ENCODE data around the gene PIMREG.

PIMREG gene

GRCh38 chr17:6498901-6499540 is 54.8 kb downstream of the PIMREG start:
- H3K27ac ChIP-seq (ENCODE audit: low read depth, low read length) = no peak overlapping the region
- peaks cover 0 to 7% of the 10 kb centered on the region in 2 donors for H3K27me3 ChIP-seq (ENCODE audit: control insufficient read depth in 1 of 2, insufficient read depth in 2 of 2, low read length in 2 of 2)
- H3K4me3 ChIP-seq (ENCODE audit: low read depth in 1 of 2, low read length in 2 of 2) = no peak overlapping the region
- H3K9me3 ChIP-seq (ENCODE audit: control insufficient read depth in 1 of 2, low read length in 2 of 2) = no peaks in the 10 kb centered on the region
- H3K9ac ChIP-seq (ENCODE audit: low read depth in 1 of 2, low read length in 2 of 2) = no peak overlapping the region
- no peaks in the 10 kb centered on the region for H3K36me3 ChIP-seq (ENCODE audit: control insufficient read depth in 1 of 2, insufficient read depth in 2 of 2, low read length in 2 of 2)
- peaks cover 0 to 5% of the 10 kb centered on the region in 2 donors for H3K4me1 ChIP-seq (ENCODE audit: control insufficient read depth in 1 of 2, insufficient read depth in 2 of 2, low read length in 2 of 2)

Data from duodenal mucosa (tissue), 2 donors.